Inflammatory macrophage (primary cell): Measurements from ENCODE around the gene MSH2.

ENCODE experiments used
- DNase-seq, 2 donors: peaks; one replicate each; pipeline ENCODE4 v3.0.0-alpha.2; 2020 to 2022

The MSH2 gene

GRCh38 chr2:47509821-47510385 is 106.9 kb downstream of the MSH2 start:
- DNase-seq: no peak

- no peak for DNase-seq
These were observed 107.8 kb downstream of the MSH2 start for GRCh38 chr2:47510745-47511144.

GRCh38 chr2:47512581-47513083 is 109.7 kb downstream of the MSH2 start:
- no peak for DNase-seq

- DNase-seq: no peak
These were observed 111.1 kb downstream of the MSH2 start for GRCh38 chr2:47513981-47514520.

- DNase-seq: no peak
These were observed 113.6 kb downstream of the MSH2 start for GRCh38 chr2:47516360-47517104.

- DNase-seq: no peak
These were observed 115.7 kb downstream of the MSH2 start for GRCh38 chr2:47518497-47519146.

- no peak for DNase-seq
These were observed 116.2 kb downstream of the MSH2 start for GRCh38 chr2:47519147-47519537.

GRCh38 chr2:47519604-47520301 is 116.8 kb downstream of the MSH2 start:
- no peak for DNase-seq

- DNase-seq: peak in 1 of 2 donors; percentile 6
These were observed 117.3 kb downstream of the MSH2 start for GRCh38 chr2:47520302-47520630.

- DNase-seq: peak; percentile 41 to 42
These were observed 118.1 kb downstream of the MSH2 start for GRCh38 chr2:47520825-47521665.

GRCh38 chr2:47521666-47522285 is 118.8 kb downstream of the MSH2 start:
- DNase-seq: no peak

- DNase-seq: no peak
These were observed 122.2 kb downstream of the MSH2 start for GRCh38 chr2:47525167-47525566.

GRCh38 chr2:47528455-47528854 is 125.5 kb downstream of the MSH2 start:
- DNase-seq: no peak

GRCh38 chr2:47528874-47529273 is 125.9 kb downstream of the MSH2 start:
- DNase-seq: no peak

GRCh38 chr2:47530105-47530760 is 127.3 kb downstream of the MSH2 start:
- DNase-seq: no peak

GRCh38 chr2:47531378-47532042 is 128.6 kb downstream of the MSH2 start:
- no peak for DNase-seq
